Psoas muscle (tissue), 8 donors: Measurements from ENCODE around the gene DOLK. TPM values are rescaled to one million over a fixed set of nuclear protein-coding genes. Genes with fewer than 3 reads are reported as not detected.
A peak's percentile ranks its signal among the peaks of the same experiment; 100 is the strongest.

Source experiments
- ATAC-seq, 4 donors: fragments of 200-7000 bp; cut with Tn5 transposase; one replicate each; pipeline ENCODE4 v1.9.1; 2020; ENCODE audit warnings: moderate library complexity in 3 of 4, mild to moderate bottlenecking in 2 of 4
- DNase-seq, 2 donors: peaks; one replicate each; pipeline ENCODE4 v3.0.0-alpha.2; 2020
- H3K27ac ChIP-seq: fragments of 200-600 bp; one replicate; pipeline ENCODE4 v1.8.0; 2022
- H3K27me3 ChIP-seq, 3 donors: fragments of 200-600 bp in 1 of 3; one replicate each; pipeline versions ENCODE4 v1.6.1 to v1.8.0; 2013 to 2022; ENCODE audit warnings: low read length in 2 of 3, mild to moderate bottlenecking in 2 of 3, moderate library complexity in 1 of 3; ENCODE audit not compliant: insufficient read depth in 3 of 3
- H3K36me3 ChIP-seq, 2 donors: fragments of 200-600 bp in 1 of 2; one replicate each; pipeline versions ENCODE4 v1.6.1 to v1.8.0; 2013 to 2022; ENCODE audit warnings: low read depth in 1 of 2, mild to moderate bottlenecking in 1 of 2, moderate library complexity in 1 of 2; ENCODE audit not compliant: insufficient read depth in 1 of 2
- H3K4me1 ChIP-seq: fragments of 200-600 bp; one replicate; pipeline ENCODE4 v1.8.0; 2022
- H3K4me3 ChIP-seq: fragments of 200-600 bp; one replicate; pipeline ENCODE4 v1.8.0; 2022; ENCODE audit warnings: mild to moderate bottlenecking
- H3K9me3 ChIP-seq: fragments of 200-600 bp; one replicate; pipeline ENCODE4 v1.8.0; 2022
- CTCF ChIP-seq: fragments of 200-600 bp; IDR thresholded peaks from one replicate; pipeline ENCODE4 v1.8.0; 2022; ENCODE audit warnings: antibody characterized with exemption
- WGBS, 3 donors: extraction: QIAGEN DNeasy Blood & Tissue Kit; methylation state at CpG; one replicate each; pipeline versions ENCODE4 v1.1.6 to v1.1.7; 2013; 5-methylcytosine and 5-hydroxymethylcytosine counted together
- intact Hi-C, 2 donors: fragments of 100-400 bp; cut with DNase I; formaldehyde crosslinking; loops; one replicate each; pipeline versions ENCODE4 v1.11.0 to v1.14.2; 2022
- polyA plus RNA-seq, 3 donors: library from polyadenylated mRNA; stranded (reverse); fragments of 200-250 nt; gene quantifications; one replicate each; pipeline ENCODE4 v1.2.3, GENCODE V29; 2013
- total RNA-seq, 4 donors: library from RNA; stranded (reverse); fragmentation: NEBNext Ultra II Directional in 2 of 4; extraction: Animal tissue kit (Norgen Biotek cat#: 25700) in 2 of 4; gene quantifications; one replicate each; pipeline versions ENCODE4 v1.2.1 to v1.2.4, GENCODE V29; 2021 to 2023
- donor health status: healthy with polysubstance abuse.
- donor health status: DM: no; HTN: no; CAD: no; lungs with moderate emphysema.
- donor health status: Bipolar disorder and iron deficiency.
- donor health status: healthy.
- donor health status: DM: yes; HTN: yes; CAD: no.
- donor health status: DM: no; HTN: no; CAD: no.
- donor health status: DM: no; HTN: no; CAD: no.
- donor health status: DM: yes; HTN: yes; CAD: no.

Gene DOLK
- total and polyA plus RNA-seq, 7 donors = 4.5 to 14.0 (median 7.5) TPM

DNA sequence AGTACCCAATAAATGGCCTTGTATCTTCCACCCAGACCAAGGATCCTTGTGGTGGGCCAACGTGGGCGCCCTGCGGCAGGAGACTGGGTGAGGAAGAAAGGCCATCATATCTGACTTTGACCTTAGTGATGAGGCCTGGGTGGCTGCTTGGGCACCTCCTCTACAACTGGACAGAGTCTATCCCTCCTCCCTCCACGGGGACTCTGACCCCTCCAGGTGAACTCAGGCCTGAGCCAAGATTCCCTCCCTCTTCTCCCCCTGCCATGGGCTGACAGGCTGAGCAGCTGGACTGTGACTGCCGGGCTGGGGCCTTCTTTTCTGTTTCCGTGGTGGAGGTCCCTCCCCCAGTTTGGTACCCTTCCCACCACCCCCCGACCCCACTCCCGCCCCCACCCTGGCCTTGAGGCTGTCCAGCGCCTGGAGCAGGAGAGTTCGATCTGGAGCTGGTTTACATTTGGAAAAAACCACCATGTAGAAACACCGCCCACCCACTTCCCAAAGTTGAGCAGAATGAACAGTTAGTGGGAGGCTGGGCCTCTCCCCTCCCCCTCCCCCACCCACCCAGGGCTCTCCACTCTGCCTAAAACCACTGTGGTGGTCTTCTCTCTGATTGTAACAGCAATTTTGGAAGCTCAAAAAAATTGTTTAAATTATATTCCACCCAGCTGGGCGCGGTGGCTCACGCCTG lies 27.9 kb downstream of the DOLK start:
- H3K27ac ChIP-seq = no peak overlapping the region
- 73 to 79% (median 74%) methylated on average over 14 of the region's 14 CpGs for whole genome bisulfite sequencing, 3 donors
- H3K4me3 ChIP-seq = no peak overlapping the region
- peaks cover 38% of the 10 kb centered on the region for H3K4me1 ChIP-seq
- TF ChIP-seq CTCF = no peak
- DNase-seq (no peak), ATAC-seq (no peak)
- intact Hi-C loops = loop anchor here (5.0 kb wide), 1 partner anchor 37 kb away; the partner anchor contains the start of genes KYAT1 (in 2 of the 2) and LRRC8A (in 2 of the 2)
- peaks cover 0 to 13% of the 10 kb centered on the region in 2 donors for H3K36me3 ChIP-seq
- no peaks in the 10 kb centered on the region for H3K9me3 ChIP-seq
- no peaks in the 10 kb centered on the region for H3K27me3 ChIP-seq

- ATAC-seq = no peak
- Histone ChIP-seq H3K27me3 (no peaks in the 10 kb centered on the region), H3K9me3 (no peaks in the 10 kb centered on the region), H3K36me3 (peaks cover 0 to 13% of the 10 kb centered on the region in 2 donors), H3K4me3 (no peak overlapping the region), H3K4me1 (peaks cover 40% of the 10 kb centered on the region), H3K27ac (no peak overlapping the region)
- no peak for DNase-seq
- intact Hi-C loops = loop anchor here in 1 of 2 donors (5.0 kb wide), 1 partner anchor 37 kb away; the partner anchor contains the start of genes KYAT1 and LRRC8A
- no peak for TF ChIP-seq CTCF
- 29 to 56% (median 49%) methylated on average over 2 of the region's 2 CpGs for WGBS, 3 donors
These were observed 28.5 kb downstream of the DOLK start for GRCh38 chr9:128918921-128919320.

DNA sequence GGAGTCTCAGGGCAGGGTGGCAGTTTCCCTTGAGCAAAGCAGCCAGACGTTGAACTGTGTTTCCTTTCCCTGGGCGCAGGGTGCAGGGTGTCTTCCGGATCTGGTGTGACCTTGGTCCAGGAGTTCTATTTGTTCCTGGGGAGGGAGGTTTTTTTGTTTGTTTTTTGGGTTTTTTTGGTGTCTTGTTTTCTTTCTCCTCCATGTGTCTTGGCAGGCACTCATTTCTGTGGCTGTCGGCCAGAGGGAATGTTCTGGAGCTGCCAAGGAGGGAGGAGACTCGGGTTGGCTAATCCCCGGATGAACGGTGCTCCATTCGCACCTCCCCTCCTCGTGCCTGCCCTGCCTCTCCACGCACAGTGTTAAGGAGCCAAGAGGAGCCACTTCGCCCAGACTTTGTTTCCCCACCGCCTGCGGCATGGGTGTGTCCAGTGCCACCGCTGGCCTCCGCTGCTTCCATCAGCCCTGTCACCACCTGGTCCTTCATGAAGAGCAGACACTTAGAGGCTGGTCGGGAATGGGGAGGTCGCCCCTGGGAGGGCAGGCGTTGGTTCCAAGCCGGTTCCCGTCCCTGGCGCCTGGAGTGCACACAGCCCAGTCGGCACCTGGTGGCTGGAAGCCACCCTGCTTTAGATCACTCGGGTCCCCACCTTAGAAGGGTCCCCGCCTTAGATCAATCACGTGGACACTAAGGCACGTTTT lies 30.1 kb downstream of the DOLK start:
- intact Hi-C loops = loop anchor here (1.0 to 5.0 kb wide), 2 partner anchors 30 to 35 kb away; partner anchors contain the start of genes DOLK (in 1 of the 2), KYAT1 (in 1 of the 2), LRRC8A (in 1 of the 2) and NUP188 (in 1 of the 2)
- H3K4me1 ChIP-seq = peaks cover 55% of the 10 kb centered on the region
- TF ChIP-seq CTCF = no peak
- H3K9me3 ChIP-seq = no peaks in the 10 kb centered on the region
- peak; percentile 45 to 59 (median 54) for ATAC-seq
- peaks cover 0 to 13% of the 10 kb centered on the region in 2 donors for H3K36me3 ChIP-seq
- H3K4me3 ChIP-seq = peak overlapping the region; percentile 46
- H3K27ac ChIP-seq = peak overlapping the region; percentile 57
- peak; percentile 77 to 91 for DNase-seq
- H3K27me3 ChIP-seq = no peaks in the 10 kb centered on the region
- WGBS, 3 donors = 34 to 51% (median 38%) methylated on average over 26 of the region's 26 CpGs

GRCh38 chr9:128916745-128917144 lies 30.7 kb downstream of the DOLK start:
- Histone ChIP-seq H3K36me3 (peaks cover 0 to 13% of the 10 kb centered on the region in 2 donors), H3K4me1 (peaks cover 61% of the 10 kb centered on the region), H3K4me3 (peak overlapping the region; percentile 46), H3K27ac (peak overlapping the region; percentile 57), H3K9me3 (no peaks in the 10 kb centered on the region), H3K27me3 (no peaks in the 10 kb centered on the region)
- WGBS, 3 donors = 66 to 71% (median 67%) methylated on average over 11 of the region's 11 CpGs
- intact Hi-C loops = loop anchor here (1.0 to 5.0 kb wide), 2 partner anchors 31 to 34 kb away; partner anchors contain the start of genes DOLK (in 1 of the 2), KYAT1 (in 1 of the 2), LRRC8A (in 1 of the 2) and NUP188 (in 1 of the 2)
- no peak for TF ChIP-seq CTCF
- ATAC-seq (no peak), DNase-seq (no peak)
